H7 (cell line): ENCODE results near the gene NIPAL1. TPM values are rescaled to one million over a fixed set of nuclear protein-coding genes. Genes with fewer than 3 reads are reported as not detected.
"Not testable (repeated sequence)": the region's sequence is repeated elsewhere in the genome, so short reads cannot be mapped to it uniquely, and the experiment has no call there.

ENCODE experiments used
- DNase-seq: peaks from one replicate; pipeline ENCODE4 v3.0.0; 2012
- H3K27me3 ChIP-seq: 2 replicates; pipeline ENCODE4 v1.6.0; 2011; ENCODE audit warnings: mild to moderate bottlenecking, low read length; ENCODE audit not compliant: control insufficient read depth, insufficient read depth
- H3K36me3 ChIP-seq: replicated peaks from 2 replicates; pipeline ENCODE4 v1.5.1; 2011; ENCODE audit warnings: low read length; ENCODE audit not compliant: control insufficient read depth, insufficient read depth
- H3K4me3 ChIP-seq: 2 replicates; pipeline ENCODE4 v1.5.1; 2011; ENCODE audit warnings: low read depth, mild to moderate bottlenecking, control low read depth, low read length, moderate library complexity; ENCODE audit not compliant: insufficient read depth
- total RNA-seq: library from RNA; depleted of rRNA; stranded (reverse); fragments of >200 nt; shearing (Covaris generic); gene quantifications from 2 replicates; pipeline ENCODE4 v1.2.3, GENCODE V29; 2014; rRNA removed

Gene NIPAL1
- total RNA-seq = 1.7 and 2.5 TPM in 2 replicates

- Histone ChIP-seq H3K4me3 (peak within 1 kb of the TSS; percentile 78), H3K27me3 (peaks cover 17% of the 10 kb centered on the region; the same call in 1 of the 2 replicates), H3K36me3 (no peaks in the 10 kb centered on the region)
- DNase-seq = peak; percentile 97
Observed at GRCh38 chr4:48016141-48017107, at the start of gene NIPAL1, which contains the start of gene CNGA1. TSS of gene NIPAL1 (plus strand) at chr4:48016772. CDS start at chr4:48016840, 68 bp downstream. TSS of gene CNGA1 (minus strand) at chr4:48016681. CDS start at chr4:47952689, 63,992 bp downstream.

DNA sequence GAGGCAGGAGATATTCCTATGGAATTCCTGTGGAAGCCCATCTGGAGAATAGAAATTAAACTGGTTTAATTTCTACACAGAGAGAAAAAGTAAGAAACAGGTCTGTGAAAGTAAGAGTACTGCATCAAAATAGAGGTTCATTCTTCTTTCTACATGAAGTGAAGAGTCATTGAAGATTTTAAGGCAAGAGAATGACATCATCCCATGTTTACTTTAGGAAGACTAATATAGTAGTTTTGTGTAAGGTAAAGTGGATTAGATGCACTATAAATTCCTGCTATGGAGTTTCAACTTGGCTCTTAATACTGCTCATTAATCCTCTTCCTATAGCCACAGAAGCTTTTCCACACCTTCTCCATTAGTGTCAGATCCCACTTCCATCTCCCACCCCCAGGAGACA lies 47.7 kb upstream of the NIPAL1 start:
- Histone ChIP-seq H3K36me3 (no peaks in the 10 kb centered on the region), H3K27me3 (no peaks in the 10 kb centered on the region), H3K4me3 (no peak overlapping the region)
- no peak for DNase-seq

GRCh38 chr4:47972181-47972580 lies 44.4 kb upstream of the NIPAL1 start:
- DNase-seq = no peak
- no peaks in the 10 kb centered on the region for H3K36me3 ChIP-seq
- no peak overlapping the region for H3K4me3 ChIP-seq
- no peaks in the 10 kb centered on the region for H3K27me3 ChIP-seq

- DNase-seq = no peak
- Histone ChIP-seq H3K4me3 (no peak overlapping the region), H3K27me3 (no peaks in the 10 kb centered on the region), H3K36me3 (no peaks in the 10 kb centered on the region)
Observed at GRCh38 chr4:47972721-47973120, 43.9 kb upstream of the NIPAL1 start.

- no peak for DNase-seq
- Histone ChIP-seq H3K36me3 (no peaks in the 10 kb centered on the region), H3K4me3 (no peak overlapping the region), H3K27me3 (no peaks in the 10 kb centered on the region)
Observed at GRCh38 chr4:47974566-47974965, 42.0 kb upstream of the NIPAL1 start.

DNA sequence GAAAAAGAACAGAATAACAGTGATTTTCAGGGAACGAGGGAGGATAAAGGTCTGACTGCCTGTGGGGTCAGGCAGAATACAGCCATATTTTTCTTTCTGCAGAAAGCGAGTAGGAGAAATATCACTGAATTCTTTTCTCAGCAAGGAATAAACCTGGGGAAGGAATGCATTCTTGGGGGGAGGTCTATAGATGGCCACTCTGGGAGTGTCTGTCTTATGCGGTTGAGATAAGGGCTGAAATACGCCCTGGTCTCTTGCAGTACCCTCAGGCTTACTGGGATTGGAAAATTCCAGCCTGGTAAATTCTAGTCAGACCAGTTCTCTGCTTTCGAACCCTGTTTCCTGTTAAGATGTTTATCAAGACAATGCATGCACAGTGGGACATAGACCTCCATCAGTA lies 26.4 kb upstream of the NIPAL1 start:
- no peaks in the 10 kb centered on the region for H3K36me3 ChIP-seq
- no peak overlapping the region for H3K4me3 ChIP-seq
- DNase-seq = no peak
- H3K27me3 ChIP-seq = no peaks in the 10 kb centered on the region

- DNase-seq, H3K4me3 ChIP-seq, H3K27me3 ChIP-seq, H3K36me3 ChIP-seq: not testable (repeated sequence)
Observed at GRCh38 chr4:47992475-47992874, 24.1 kb upstream of the NIPAL1 start.

DNA sequence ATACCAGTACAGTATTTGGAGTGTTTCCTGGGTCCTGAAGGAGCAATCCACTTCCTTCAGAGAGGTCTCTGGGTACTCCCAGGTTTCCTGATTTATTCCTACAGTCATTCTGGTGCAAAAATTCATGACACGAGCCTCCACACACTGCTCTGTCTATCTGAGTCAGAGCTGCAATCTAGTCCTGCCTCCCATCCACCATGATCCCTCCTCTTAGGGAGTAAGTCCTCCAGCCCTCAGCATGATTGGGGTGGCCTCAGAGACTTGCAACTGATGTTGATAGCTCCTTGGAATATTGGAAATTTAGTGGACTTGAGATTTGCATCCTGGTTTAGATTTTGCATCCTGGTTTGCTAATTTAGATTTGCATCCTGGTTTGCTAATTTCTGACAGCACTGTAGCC lies 20.6 kb upstream of the NIPAL1 start:
- H3K4me3 ChIP-seq = no peak overlapping the region
- DNase-seq = no peak
- no peaks in the 10 kb centered on the region for H3K27me3 ChIP-seq
- H3K36me3 ChIP-seq = no peaks in the 10 kb centered on the region

GRCh38 chr4:48002267-48002666 lies 14.3 kb upstream of the NIPAL1 start:
- no peaks in the 10 kb centered on the region for H3K36me3 ChIP-seq

GRCh38 chr4:48003568-48003967 lies 13.0 kb upstream of the NIPAL1 start:
- H3K27me3 ChIP-seq, H3K36me3 ChIP-seq, H3K4me3 ChIP-seq, DNase-seq: not testable (repeated sequence)

More at GRCh38 chr4:48002267-48002666, 14.3 kb upstream of the NIPAL1 start:
- no peak for DNase-seq
- H3K4me3 ChIP-seq = no peak overlapping the region
- H3K27me3 ChIP-seq = no peaks in the 10 kb centered on the region

GRCh38 chr4:48005781-48006180 lies 10.8 kb upstream of the NIPAL1 start:
- no peak overlapping the region for H3K4me3 ChIP-seq
- no peaks in the 10 kb centered on the region; the same call in 1 of the 2 replicates for H3K36me3 ChIP-seq
- DNase-seq = no peak
- H3K27me3 ChIP-seq = no peaks in the 10 kb centered on the region

DNA sequence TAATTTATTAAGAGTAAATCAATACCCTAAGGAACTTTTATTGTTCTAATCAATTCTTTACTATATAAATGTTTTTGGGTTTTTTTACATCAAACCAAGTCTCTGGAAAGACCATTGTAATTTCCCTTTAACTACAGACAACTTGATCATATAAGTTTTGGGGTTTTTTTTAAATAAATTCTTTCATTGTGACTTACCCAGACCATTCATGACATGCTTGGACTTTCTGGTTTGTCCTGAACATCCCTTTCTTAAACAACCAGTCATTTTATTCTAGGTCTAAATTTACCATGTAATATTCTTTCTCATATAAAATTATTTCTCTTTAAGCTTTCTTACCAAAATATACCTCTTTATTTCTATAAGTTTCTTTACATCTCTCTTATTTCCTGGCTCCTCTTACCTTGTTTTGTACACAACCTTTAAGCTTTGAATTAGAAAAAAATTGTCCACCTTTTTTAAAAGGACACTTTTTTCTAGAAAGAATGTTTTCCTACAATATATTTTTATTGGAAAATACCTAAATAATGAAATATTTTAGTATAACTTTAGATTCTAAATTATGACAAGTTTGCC lies 8.5 kb upstream of the NIPAL1 start:
- Histone ChIP-seq H3K36me3 (no peaks in the 10 kb centered on the region; the same call in 1 of the 2 replicates), H3K27me3 (no peaks in the 10 kb centered on the region), H3K4me3 (no peak overlapping the region)
- no peak for DNase-seq

DNA sequence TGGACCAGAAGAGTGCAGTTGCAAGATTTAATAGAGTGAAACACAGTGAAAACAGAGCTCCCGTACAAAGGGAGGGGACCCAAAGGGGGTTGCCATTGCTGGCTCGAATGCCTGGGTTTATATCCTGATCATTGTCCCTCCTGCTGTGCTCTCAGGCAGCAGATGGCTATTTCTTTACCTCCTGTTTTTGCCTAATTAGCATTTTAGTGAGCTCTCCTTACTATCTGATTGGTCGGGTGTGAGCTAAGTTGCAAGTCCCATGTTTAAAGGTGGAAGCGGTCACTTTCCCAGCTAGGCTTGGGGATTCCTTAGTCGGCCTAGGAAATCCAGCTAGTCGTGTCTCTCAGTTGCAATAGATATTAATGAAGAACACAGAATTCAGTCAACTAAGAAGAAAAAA lies 5.7 kb upstream of the NIPAL1 start:
- not testable (repeated sequence) for H3K4me3 ChIP-seq, DNase-seq, H3K27me3 ChIP-seq, H3K36me3 ChIP-seq

DNA sequence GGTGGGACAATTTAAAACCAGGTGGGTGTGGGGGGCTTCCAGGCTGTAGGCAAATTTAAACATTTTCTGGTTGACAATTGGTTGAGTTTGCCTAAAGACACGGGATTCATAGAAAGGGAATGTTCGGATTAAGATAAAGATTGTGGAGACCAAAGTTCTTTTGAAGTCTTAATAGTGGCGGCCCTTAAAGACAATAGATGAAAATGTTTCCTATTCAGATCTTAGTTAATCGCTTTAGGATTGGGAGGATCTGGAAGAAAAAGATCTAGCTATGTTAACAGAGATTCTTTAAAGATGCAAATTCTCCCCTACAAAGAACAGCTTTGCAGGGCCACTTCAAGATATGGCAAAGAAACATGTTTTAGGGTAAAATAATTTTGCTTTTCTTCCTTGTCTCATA lies 4.8 kb upstream of the NIPAL1 start:
- no peak for DNase-seq
- Histone ChIP-seq H3K27me3 (no peaks in the 10 kb centered on the region; the same call in 1 of the 2 replicates), H3K4me3 (no peak overlapping the region), H3K36me3 (no peaks in the 10 kb centered on the region; the same call in 1 of the 2 replicates)

DNA sequence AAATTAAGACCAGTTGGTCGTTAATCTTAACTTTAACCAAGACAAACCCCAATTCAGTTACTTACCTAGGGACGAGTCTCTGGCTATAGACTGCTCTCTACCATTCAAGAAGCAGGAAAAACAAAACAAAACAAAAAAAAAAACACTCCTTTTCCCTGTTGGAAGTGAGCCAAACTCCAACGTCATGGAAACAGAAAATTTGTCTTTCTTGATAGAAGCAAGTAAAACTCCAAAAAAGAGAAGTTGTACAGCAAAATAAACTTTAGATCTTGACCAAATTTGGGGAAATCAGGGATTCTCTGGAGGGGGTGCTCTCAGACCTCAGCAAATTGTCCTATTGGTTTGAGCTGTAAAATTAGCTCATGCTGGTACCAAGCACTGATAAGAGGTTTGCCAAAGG lies 3.7 kb upstream of the NIPAL1 start:
- Histone ChIP-seq H3K27me3 (peaks cover 9% of the 10 kb centered on the region; the same call in 1 of the 2 replicates), H3K36me3 (no peaks in the 10 kb centered on the region; the same call in 1 of the 2 replicates), H3K4me3 (no peak overlapping the region)
- no peak for DNase-seq
